Measurements from ENCODE around the gene TSHZ2.

DNA sequence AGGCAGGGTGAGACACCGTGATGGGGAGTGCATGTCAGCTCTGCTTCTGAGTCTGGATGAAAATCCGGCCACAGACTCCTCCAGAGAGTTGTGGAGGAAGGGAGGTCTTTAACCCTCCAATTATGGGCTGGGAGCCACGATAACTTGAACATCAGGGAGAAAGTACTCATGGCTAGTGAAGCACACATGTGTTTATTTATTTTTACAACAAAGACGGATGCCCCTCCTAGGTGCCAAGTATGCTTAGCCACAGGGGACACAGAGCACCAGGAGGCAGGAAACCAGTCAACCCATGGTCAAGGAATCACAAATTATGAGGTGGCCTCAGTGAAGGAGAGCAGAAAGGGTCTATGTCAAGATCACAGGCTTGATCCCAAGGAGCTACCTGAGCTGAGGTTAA is 567.4 kb downstream of the TSHZ2 start:
- no peak for TF ChIP-seq MXI1 (conservative IDR thresholded peaks at IDR 0.05; ENCODE audit: poor library complexity, severe bottlenecking)
- TF ChIP-seq, protein P1, sequence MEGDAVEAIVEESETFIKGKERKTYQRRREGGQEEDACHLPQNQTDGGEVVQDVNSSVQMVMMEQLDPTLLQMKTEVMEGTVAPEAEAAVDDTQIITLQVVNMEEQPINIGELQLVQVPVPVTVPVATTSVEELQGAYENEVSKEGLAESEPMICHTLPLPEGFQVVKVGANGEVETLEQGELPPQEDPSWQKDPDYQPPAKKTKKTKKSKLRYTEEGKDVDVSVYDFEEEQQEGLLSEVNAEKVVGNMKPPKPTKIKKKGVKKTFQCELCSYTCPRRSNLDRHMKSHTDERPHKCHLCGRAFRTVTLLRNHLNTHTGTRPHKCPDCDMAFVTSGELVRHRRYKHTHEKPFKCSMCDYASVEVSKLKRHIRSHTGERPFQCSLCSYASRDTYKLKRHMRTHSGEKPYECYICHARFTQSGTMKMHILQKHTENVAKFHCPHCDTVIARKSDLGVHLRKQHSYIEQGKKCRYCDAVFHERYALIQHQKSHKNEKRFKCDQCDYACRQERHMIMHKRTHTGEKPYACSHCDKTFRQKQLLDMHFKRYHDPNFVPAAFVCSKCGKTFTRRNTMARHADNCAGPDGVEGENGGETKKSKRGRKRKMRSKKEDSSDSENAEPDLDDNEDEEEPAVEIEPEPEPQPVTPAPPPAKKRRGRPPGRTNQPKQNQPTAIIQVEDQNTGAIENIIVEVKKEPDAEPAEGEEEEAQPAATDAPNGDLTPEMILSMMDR (IDR thresholded peaks at IDR 0.05; ENCODE audit: poor library complexity, severe bottlenecking), result no peak
